ENCODE data around the gene PRPSAP2. TPM values are rescaled to one million over a fixed set of nuclear protein-coding genes. Genes with fewer than 3 reads are reported as not detected.

Gene PRPSAP2
- total RNA-seq, 4 donors from 2014 or later: 19.2 to 29.1 (median 22.3) TPM

- H3K4me3 ChIP-seq: no peak overlapping the region
- intact Hi-C loops (cut with DNase I): no loop called here
- no peaks in the 10 kb centered on the region for H3K9me3 ChIP-seq
- H3K36me3 ChIP-seq: peaks cover 0 to 2% (median 0%) of the 10 kb centered on the region in 4 donors
- no peak for TF ChIP-seq POLR2AphosphoS5 (IDR thresholded peaks at IDR 0.05)
- TF ChIP-seq CTCF (IDR thresholded peaks at IDR 0.05): no peak
- no peak for TF ChIP-seq EP300 (IDR thresholded peaks at IDR 0.05)
- TF ChIP-seq POLR2A (IDR thresholded peaks at IDR 0.05; ENCODE audit: low read depth): no peak
- peaks cover 0 to 25% (median 19%) of the 10 kb centered on the region in 4 donors for H3K4me1 ChIP-seq
- WGBS: 83% methylated on average over 14 of the region's 14 CpGs
- H3K27me3 ChIP-seq: no peaks in the 10 kb centered on the region
- H3K27ac ChIP-seq (replicated peaks in 1 of 4): no peak overlapping the region
- no peak for DNase-seq (ENCODE audit: extremely low spot score)
These were observed 107.8 kb downstream of the PRPSAP2 start for GRCh38 chr17:18965530-18966236.

DNA sequence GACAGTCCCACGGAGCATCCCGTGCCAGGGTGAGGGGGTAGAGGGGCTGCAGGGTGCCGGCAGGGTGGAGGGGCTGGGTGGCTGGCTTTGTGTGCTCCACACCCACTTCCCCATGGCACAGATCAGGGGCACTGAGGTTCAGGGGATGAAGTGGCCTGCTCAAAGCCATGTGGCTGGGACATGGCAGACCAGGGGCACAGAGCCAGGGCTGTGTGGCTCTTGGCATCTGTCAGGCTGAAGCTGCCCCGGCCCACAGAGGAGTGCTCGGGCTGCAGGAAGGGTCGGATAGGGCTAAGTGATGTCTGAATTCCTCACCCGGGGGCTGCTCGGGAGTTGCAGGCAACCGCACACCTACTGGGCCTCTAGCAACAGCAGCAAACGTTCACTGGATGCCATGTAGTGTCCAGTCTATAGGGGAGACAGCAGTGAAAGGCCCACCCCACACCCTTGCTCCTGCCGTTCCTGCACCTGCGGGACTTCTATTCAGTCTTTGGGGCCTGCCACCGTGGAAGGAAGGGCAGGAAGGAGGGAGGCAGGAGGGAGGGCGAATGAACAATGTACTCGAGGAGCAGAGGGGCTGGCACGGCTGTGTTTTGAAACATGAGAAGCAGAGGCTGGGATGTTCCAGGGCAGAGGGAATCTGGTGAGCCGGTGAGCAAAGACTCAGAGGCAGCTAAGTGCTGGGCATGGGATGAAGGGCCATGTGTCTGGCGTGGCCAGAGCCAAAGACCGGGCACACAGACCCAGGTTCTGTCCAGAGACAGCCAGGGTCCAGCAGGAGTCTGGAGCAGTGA is 109.1 kb downstream of the PRPSAP2 start:
- H3K27me3 ChIP-seq: no peaks in the 10 kb centered on the region
- no peak overlapping the region for H3K27ac ChIP-seq (replicated peaks in 1 of 4)
- WGBS: 59% methylated on average over 17 of the region's 19 CpGs
- peaks cover 0 to 13% (median 3%) of the 10 kb centered on the region in 4 donors for H3K36me3 ChIP-seq
- no peak overlapping the region for H3K4me3 ChIP-seq
- H3K4me1 ChIP-seq: peaks cover 0 to 11% (median 6%) of the 10 kb centered on the region in 4 donors
- TF ChIP-seq CTCF (IDR thresholded peaks at IDR 0.05): no peak
- no peak for DNase-seq (ENCODE audit: extremely low spot score)
- intact Hi-C loops (cut with DNase I): no loop called here
- H3K9me3 ChIP-seq: no peaks in the 10 kb centered on the region

DNA sequence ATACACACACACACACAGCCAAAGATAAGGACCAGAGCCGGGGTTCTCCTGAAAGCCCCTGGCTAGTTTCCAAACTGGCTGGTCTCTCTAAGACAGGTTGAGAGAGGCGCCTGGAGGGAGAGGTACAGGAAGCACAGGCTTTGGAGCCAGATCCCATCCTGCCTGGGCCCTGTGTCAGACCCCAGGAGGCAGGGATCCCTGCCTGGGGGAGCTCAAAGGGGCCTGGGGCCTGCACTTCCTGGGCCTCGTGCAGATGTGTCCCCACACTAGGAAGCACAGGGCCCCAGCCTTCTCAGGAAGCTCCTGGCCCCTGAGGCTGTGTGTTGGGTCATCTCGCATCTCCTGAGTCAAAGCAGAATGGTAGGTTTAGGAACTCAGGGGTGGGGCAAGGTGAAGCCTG is 110.0 kb downstream of the PRPSAP2 start:
- H3K4me1 ChIP-seq: peaks cover 0 to 10% (median 4%) of the 10 kb centered on the region in 4 donors
- no peak overlapping the region for H3K27ac ChIP-seq (replicated peaks in 1 of 4)
- intact Hi-C loops (cut with DNase I): no loop called here
- H3K9me3 ChIP-seq: no peaks in the 10 kb centered on the region
- peaks cover 0 to 13% (median 3%) of the 10 kb centered on the region in 4 donors for H3K36me3 ChIP-seq
- no peak overlapping the region for H3K4me3 ChIP-seq
- DNase-seq (ENCODE audit: extremely low spot score): no peak
- no peaks in the 10 kb centered on the region for H3K27me3 ChIP-seq
- no peak for TF ChIP-seq POLR2AphosphoS5 (IDR thresholded peaks at IDR 0.05)
- no peak for TF ChIP-seq POLR2A (IDR thresholded peaks at IDR 0.05; ENCODE audit: low read depth)
- TF ChIP-seq EP300 (IDR thresholded peaks at IDR 0.05): no peak
- TF ChIP-seq CTCF (IDR thresholded peaks at IDR 0.05): no peak
- WGBS: 60% methylated on average over 1 of the region's 4 CpGs

- TF ChIP-seq POLR2AphosphoS5 (IDR thresholded peaks at IDR 0.05): no peak
- Histone ChIP-seq H3K27me3 (no peaks in the 10 kb centered on the region), H3K4me1 (peaks cover 0 to 10% (median 4%) of the 10 kb centered on the region in 4 donors), H3K4me3 (no peak overlapping the region), H3K36me3 (peaks cover 0 to 13% (median 3%) of the 10 kb centered on the region in 4 donors), H3K9me3 (no peaks in the 10 kb centered on the region), H3K27ac (replicated peaks in 1 of 4) (no peak overlapping the region)
- intact Hi-C loops (cut with DNase I): no loop called here
- WGBS: 89% methylated on average over 3 of the region's 4 CpGs
- no peak for DNase-seq (ENCODE audit: extremely low spot score)
These were observed 110.4 kb downstream of the PRPSAP2 start for GRCh38 chr17:18968345-18968744.
